RWPE1 (cell line): ENCODE measurements around the gene PAFAH2.

ENCODE experiments used
- CTCF ChIA-PET: fragments of 350-600 bp; sonication (Branson Sonifier 250); formaldehyde crosslinking; extraction: SDS; loops from one replicate; lab custom pipeline; 2021; lab: Yijun Ruan, JAX
- POLR2A ChIA-PET: fragments of 400-600 bp; formaldehyde crosslinking; extraction: SDS; loops from one replicate; lab custom pipeline; 2020; ENCODE audit warnings: antibody characterized with exemption; ENCODE audit not compliant: low non-redundant PET; lab: Yijun Ruan, JAX
- DNase-seq: peaks from one replicate; pipeline ENCODE4 v3.0.0; 2012; ENCODE audit warnings: low spot score
- H3K27ac ChIP-seq: fragments of 450-650 bp; 2 replicates; pipeline ENCODE4 v1.5.1; 2017
- TF ChIP-seq, protein P1 (sequence below): fragments of 450-650 bp; conservative IDR thresholded peaks from 2 replicates; pipeline ENCODE4 v1.5.1; 2017; ENCODE audit warnings: low read depth, mild to moderate bottlenecking

PAFAH2 gene

DNA sequence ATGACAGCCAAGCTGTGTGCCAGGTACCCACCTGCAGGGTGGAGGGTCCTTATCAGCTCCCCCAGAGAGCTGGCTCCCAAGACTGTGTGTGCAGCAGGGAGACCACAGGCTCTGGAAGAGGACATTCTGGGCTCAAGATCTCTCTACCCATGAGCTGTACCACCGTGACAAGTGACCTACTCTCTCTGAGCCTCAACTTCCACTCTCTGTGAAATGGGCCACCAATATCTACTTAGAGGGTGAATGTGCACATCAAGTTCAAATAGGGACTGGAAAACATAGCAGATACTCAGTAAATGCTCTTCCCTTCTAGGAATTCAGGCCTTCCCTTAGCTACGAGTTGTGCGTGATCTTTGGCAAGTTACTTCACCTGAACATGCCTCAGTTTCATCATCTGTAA is 46.6 kb upstream of the PAFAH2 start:
- TF ChIP-seq, protein P1, sequence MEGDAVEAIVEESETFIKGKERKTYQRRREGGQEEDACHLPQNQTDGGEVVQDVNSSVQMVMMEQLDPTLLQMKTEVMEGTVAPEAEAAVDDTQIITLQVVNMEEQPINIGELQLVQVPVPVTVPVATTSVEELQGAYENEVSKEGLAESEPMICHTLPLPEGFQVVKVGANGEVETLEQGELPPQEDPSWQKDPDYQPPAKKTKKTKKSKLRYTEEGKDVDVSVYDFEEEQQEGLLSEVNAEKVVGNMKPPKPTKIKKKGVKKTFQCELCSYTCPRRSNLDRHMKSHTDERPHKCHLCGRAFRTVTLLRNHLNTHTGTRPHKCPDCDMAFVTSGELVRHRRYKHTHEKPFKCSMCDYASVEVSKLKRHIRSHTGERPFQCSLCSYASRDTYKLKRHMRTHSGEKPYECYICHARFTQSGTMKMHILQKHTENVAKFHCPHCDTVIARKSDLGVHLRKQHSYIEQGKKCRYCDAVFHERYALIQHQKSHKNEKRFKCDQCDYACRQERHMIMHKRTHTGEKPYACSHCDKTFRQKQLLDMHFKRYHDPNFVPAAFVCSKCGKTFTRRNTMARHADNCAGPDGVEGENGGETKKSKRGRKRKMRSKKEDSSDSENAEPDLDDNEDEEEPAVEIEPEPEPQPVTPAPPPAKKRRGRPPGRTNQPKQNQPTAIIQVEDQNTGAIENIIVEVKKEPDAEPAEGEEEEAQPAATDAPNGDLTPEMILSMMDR = no peak
- POLR2A ChIA-PET = no interaction called here
- H3K27ac ChIP-seq = no peak overlapping the region
- no peak for DNase-seq
- CTCF ChIA-PET = interaction anchor here (0.5 to 1.5 kb wide), 4 partner anchors 8 to 101 kb away, joined by 3 to 6 read pairs (median 4); no protein-coding TSS in a partner anchor

DNA sequence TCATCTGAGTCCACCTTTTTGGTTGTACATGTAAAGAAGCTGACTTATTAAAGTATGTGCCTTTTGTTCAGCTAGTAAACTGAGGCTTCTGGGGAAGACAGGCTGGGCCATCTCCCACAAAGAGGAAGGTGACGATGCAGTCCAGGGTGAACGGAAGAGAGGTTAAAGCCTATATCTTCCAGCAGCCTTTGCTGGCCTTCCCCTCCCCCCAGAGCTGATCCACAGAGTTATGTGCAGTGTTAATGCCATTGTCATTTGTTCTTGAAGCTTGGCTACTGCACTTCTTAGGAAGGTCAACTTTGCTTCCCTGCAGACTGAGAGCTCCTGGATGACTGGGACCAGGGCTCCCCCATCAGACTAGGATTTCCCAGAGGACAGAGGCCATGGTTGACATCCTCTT is 45.9 kb upstream of the PAFAH2 start:
- H3K27ac ChIP-seq = no peak overlapping the region
- TF ChIP-seq, protein P1 = no peak
- no peak for DNase-seq
- CTCF ChIA-PET = interaction anchor here (0.5 to 1.2 kb wide), 3 partner anchors 7 to 17 kb away, joined by 3 to 6 read pairs (median 4); no protein-coding TSS in a partner anchor
- POLR2A ChIA-PET = no interaction called here

DNA sequence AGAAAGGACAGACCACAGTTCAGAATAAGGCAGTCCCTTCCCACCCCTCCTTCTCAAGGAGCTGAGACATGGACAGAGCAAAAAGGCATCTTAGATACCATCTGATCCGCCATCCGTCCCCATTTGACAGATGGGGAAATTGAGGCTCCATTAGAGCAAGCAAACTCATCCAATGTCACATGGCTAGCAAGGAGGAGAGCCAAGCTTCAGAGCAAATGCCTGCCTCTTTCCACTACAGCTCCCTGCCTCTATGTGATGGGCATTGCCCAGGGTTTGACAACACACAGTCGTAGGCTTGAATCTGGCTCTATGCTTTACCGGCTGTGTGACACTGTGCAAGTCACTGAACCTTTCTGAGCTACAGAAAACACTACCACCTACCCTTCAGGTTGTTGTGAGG is 44.1 kb upstream of the PAFAH2 start:
- ChIA-PET CTCF (interaction anchor here (0.9 kb wide), 1 partner anchor 103 kb away, joined by 3 read pairs; no protein-coding TSS in a partner anchor), POLR2A (no interaction called here)
- no peak for DNase-seq
- TF ChIP-seq, protein P1 = no peak
- H3K27ac ChIP-seq = no peak overlapping the region

DNA sequence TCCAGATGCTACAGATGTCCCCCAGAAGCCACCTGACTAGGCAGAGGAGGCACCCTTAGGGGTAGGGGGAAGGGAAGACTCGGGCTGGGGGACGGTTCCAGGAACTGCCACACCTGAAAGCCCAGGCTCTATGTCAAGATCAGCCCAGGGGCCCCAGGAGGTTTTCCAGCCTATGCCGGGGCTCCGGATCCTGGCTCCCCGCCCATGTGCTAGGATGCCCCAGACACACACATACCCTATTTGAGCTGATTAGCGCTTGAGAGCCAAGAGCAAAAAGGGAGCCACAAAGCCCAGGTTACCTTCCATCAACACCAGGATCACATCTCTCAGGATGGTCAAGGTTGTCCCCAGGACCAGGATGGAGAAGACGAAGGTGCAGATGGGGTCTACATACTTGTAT is 43.5 kb upstream of the PAFAH2 start:
- CTCF ChIA-PET = interaction anchor here (0.9 kb wide), 1 partner anchor 104 kb away, joined by 3 read pairs; no protein-coding TSS in a partner anchor
- POLR2A ChIA-PET = no interaction called here
- TF ChIP-seq, protein P1 = no peak
- no peak for DNase-seq
- H3K27ac ChIP-seq = no peak overlapping the region

DNA sequence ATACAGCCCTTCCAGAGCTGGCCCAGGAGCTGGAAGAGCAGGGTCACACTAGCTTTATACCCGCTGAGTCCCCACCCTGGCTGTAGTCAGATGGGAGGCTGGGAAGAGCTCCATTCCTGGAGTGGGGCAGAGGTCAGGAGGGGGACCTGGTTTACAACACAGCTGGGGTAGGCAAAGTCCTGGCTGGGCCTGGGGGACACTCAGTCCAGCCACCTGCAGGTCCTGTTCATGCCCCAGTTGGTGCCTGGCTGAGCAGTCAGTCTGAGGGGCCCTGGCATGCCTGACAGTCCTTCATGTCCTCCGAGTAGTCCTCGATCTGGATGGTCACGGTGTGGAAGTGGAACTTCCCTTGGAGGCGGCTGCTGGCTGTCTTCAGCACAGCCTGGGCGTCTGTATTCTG is 41.0 kb upstream of the PAFAH2 start:
- H3K27ac ChIP-seq = no peak overlapping the region
- ChIA-PET POLR2A (no interaction called here), CTCF (interaction anchor here (1.2 kb wide), 1 partner anchor 431 kb away, joined by 4 read pairs; no protein-coding TSS in a partner anchor)
- TF ChIP-seq, protein P1 = no peak
- no peak for DNase-seq

DNA sequence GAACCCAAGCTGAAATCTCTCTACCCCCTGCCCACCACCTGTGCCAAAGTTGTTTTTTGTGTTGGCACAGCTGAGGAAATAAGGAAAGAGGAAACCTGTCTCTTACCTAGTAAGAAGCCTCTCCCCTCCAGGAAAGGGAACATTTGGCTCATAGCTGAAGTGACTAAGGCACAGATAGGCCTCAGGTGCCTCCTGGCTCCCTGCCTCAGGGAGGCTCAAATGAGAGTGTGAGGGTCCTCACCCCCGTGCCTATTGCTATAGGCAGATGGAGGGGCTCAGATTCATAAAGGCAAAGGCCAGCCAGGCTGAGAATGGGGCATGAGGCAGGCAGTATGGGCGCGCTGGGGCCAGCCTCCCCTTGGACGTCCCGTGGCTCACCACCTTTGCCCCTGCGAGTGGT is 40.6 kb upstream of the PAFAH2 start:
- DNase-seq = no peak
- CTCF ChIA-PET = interaction anchor here (1.2 kb wide), 1 partner anchor 432 kb away, joined by 4 read pairs; no protein-coding TSS in a partner anchor
- no peak overlapping the region for H3K27ac ChIP-seq
- POLR2A ChIA-PET = no interaction called here
- TF ChIP-seq, protein P1 = no peak
